GM19035 (cell line): Measurements from ENCODE around the gene ATP2B3.

Source experiments
- ATAC-seq: cut with Tn5 transposase; IDR thresholded peaks from one replicate; pipeline ENCODE4 v1.9.1; 2021; ENCODE audit not compliant: unreplicated experiment

Gene ATP2B3

DNA sequence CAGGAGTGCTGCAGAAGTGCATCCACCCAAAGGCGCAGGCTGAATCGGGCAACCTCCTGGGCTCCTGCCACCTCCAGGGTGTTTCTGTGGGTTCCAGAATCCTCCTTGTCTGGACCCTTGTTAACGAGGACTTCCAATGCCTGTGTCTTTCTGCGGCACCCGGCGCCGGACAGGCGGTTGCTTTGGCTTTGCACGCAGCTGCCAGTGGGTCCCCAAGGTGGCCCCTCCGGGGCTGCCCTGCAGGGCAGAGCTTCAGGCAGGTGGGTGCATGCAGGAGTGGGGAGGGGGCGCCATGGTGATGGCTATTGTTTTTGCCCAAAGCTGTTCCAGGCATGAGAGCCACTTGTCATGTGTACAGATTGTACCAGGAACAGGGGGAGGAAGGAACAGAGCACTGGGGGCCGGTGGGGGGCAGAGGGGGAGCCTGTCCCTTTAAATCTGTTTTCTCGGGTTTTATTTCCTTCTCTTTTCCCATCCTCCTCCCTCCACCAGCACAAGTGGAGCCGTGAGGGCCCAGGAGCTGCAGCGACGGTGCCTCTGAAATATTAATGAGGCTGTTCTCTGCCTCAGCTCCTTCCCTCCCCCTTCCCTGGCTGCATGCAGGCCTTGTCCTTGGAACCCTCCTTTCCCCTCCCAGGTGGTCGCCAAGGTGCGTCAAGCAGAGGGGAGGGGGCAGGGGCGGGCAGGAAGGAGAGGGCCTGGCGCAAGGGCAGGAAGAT is 13.1 kb downstream of the ATP2B3 start:
- ATAC-seq, result no peak

DNA sequence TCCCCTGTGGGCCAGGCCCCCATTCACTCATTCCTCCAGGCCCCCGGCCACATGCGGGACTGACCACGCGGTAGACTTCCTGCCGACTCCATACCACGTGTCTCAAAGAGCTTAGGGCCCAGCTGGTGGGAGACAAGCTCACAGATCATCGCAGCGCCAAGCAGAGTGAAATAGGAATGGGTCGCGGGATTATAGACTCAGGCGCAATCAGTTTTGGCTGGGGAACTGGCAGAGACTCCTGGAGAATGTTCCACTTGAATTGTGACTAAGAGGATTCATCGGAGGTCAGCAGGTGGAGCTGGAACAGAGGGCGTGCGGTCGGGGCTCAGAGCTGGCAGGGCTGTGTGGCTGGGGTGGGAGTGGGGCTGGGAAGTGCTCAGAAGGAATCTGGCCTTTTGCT is 15.6 kb downstream of the ATP2B3 start:
- ATAC-seq, result no peak

DNA sequence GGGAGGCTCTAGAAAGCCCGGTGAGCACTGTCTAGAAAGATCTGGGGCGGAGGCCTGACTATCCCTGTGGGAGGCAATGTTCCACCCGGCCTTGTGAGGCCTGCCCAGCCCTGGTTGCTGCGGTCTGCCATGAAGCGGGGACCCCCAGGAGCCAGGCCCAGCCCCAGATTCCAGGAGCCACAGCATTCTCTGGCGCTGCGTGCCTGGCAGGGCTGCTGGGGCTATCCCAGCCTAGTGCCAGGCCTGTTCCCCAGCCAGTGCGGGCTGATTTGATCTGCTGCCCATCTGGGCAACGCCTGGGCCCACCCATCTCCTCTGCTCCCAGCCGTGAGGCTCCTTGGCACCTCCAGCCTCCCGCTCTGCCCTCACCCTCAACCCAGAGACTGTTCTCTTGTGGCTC is 19.6 kb downstream of the ATP2B3 start:
- no peak for ATAC-seq

DNA sequence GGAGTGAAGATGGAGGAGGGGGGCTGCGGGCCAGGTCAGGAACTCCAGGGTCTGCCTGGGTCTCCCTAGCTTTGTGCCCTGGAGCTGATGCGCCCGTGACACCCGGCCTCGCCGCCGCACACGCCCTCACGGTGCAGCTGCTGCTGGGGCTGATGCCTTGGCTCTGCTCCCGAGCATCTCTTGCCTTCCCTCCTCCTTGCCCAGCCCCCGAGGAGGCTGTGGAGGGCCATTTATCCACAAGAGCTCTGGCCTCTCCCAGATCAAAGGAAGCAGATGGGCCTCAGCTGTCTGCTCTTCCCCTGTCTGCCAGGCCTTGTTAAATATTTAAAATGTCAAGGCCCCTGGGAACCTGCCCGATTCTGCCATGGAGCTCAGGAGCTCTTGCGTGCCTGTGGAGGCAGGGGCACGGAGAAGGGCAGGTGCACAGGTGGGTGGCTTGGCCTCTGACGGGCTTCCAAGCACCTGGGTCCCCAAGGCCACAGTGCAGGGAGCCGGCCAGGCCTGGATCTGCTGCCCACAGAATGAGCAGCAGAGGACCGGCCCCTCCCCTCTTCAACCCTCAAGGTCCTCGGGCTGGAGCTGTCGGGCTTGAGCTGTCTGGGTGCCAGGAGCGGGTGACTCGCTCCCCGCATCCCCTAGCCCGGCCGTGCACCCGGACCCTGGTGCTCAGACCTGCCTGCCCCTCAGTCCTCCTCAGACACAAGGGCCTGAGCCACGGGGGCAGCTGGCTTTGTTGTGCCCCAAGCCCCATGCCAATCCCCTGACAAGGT is 20.3 kb downstream of the ATP2B3 start:
- ATAC-seq, result no peak

DNA sequence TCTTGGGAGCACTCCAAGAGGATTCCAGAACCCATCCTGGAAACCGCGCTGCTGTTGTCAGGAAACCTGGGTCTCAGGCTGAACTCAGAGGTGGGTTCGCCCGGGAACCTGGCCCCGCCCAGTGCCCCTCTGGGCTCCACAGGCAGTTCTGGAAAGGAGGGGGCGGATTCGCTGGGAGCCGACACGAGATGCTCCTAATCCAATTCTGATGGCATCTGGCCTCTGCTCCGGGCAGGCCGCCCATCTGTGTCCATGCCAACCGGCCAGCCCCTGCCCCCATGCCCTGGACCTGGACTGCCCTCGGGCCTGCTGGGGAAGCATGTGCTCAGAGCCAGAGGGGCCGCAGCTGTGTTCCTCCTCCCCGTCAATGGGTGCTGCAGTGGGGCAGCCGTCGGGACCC is 21.0 kb downstream of the ATP2B3 start:
- ATAC-seq, result no peak

DNA sequence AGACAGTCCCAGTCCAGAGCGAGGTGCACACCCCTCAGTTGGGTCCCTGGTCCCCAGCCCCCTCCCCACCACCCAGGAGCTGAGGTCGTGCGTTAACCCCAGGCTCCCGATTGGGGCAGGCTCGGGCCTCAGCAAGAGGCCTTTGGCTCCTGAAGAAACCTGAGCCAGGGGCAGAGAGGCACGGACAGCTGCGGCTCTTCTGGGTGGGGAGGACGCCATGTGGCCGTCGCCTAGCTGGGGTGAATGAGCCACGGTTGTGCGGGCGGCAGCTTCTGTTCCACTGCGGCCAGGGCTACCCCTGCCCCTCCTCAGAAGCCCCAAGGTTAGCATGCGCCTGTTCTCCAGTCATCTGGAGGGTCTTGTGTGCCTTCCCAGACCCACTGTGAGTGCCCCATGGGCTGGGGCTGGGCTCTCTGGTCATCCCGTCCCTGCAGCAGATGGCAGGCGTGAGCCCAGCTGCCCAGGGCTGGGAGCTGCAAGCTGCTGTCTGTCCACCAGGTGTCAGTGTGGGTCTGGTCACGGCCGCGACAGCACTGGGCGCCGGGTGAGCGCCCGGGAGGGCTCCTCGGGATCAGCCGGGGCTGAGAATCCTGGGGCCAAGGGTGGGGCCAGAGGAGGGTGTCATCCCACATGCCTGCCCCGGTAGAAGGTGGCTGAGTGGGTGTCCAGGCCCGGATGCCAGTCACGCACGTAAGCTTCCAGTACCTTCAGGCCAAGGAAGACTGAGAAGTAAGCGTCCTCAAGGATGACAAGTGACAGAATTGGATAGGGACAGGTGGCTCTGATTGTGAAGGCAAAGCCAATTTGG is 21.9 kb downstream of the ATP2B3 start:
- ATAC-seq, result peak; percentile 67

DNA sequence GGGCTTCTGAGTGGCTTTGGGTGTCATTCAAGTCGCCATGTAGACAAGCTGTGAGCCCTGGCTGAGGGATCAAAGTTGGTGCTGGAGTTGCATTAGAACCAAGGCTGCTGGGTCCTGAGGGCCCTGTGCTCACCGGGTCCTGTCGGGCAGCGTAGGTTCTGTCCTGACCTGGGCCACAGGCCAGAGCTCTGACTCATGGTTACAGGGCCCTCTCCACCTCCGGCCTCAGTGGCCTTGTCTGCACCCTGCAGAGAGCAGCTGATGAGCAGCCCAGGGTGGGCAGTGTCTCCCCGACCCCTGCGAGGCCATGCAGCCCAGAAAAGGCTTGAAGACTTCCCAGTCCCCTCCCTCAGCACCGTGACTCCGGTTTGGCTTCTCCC is 22.5 kb downstream of the ATP2B3 start:
- ATAC-seq, result no peak

DNA sequence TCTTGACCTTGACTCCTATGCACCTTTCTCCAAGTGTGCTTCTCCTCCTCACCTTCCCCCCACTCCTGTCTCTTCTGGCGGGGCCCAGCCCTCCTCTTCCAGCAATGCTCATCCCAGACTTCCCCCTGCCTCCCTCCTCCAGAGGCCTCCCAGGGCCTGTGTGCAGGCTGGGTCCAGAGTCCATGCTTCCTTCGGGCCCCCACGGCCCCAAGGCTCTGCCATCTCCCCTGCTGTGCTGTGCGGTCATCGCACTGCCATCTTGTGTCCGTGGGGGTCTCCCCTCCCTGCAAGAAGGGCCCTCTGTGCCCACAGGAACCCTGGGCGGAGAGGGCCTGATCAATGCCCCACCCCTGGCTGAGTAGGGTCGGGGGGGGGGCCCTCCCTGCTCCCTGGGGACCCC is 27.3 kb downstream of the ATP2B3 start:
- ATAC-seq, result no peak

DNA sequence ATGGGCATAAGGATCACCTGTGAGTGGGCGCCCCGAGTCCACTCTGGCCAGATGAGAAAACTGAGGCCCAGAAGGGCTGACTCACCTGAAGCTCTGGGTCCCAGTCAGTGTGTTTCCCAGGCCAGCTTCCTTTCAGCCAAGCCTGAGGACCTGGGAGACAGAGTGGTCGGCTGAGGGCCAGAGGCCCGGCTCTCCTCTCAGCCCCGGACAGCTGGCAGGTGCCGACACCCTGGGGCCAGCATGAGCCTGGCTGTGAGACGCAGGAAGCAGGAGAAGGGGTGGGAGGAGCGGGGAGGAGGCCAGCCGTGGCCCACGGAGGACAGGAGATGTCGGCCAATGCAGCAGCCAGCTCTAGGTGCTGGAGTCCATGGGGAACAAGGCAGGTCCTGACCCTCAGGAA is 28.9 kb downstream of the ATP2B3 start:
- no peak for ATAC-seq

DNA sequence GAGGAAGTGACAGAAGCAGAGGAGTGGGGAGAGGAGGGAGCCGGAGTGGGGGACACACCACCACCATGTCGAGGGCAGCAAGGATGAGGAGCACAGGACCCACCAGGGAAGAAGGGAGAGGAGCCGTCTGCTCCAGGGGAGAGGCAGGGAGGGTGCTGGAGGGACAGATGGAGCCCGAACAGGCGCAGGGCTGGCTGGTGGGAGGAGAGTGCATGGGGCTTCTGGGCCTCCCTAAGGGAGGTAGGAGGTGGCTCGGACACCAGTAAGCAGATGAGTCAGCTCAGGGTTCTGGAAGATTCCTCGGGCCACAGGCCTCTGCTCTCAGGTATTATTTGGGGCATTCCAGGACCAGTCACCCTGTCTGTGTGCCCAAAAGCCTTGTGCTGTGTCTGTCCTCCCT is 29.8 kb downstream of the ATP2B3 start:
- no peak for ATAC-seq

DNA sequence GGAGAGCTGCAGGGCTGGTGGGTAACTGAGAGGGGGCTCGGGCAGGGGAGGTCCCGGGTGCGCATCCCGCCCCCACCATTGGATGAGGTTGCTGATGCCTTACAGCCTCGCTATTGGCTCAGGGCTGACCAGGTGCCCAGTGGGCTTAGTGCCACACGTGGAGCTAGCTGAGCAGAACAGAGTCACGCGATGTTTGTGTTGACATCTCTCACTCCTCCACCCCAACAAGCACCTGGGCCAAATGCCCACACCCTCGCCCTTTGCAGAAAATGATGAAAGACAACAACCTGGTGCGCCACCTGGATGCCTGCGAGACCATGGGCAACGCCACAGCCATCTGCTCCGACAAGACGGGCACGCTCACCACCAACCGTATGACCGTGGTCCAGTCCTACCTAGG is 31.8 kb downstream of the ATP2B3 start:
- ATAC-seq, result no peak

DNA sequence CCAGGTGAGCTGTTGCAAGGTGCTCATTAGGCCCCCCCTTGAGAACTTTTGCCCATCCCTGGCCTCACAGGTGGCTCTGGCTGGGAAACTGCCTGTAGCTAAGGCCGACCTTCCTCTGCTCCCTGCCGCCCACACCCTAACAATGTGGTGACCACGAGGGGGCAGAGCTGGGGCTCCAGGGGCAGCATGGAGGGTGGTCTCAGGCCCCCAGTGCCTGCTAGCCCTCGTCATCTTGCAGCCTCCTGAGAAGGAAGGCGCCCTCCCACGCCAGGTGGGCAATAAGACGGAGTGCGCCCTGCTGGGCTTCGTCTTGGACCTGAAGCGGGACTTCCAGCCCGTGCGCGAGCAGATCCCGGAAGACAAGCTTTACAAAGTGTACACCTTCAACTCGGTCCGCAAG is 32.4 kb downstream of the ATP2B3 start:
- ATAC-seq, result no peak

DNA sequence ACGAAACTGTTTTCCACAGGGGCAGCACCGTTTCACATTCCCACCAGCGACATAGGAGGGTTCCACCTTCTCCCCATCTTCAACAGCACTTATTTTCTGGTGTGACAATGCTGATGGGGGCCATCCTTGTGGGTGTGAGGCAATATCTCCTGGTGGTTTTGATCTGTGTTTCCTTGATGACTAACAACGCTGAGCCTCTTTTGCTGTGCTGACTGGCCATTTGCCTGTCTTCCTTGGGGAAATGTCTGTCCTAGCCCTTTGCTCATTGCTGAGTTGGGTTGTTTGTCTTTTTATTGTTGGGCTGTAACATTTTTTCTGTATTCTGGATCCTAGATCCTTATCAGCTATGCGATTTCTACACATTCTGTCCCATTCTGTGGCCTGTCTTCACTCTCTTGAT is 33.7 kb downstream of the ATP2B3 start:
- no peak for ATAC-seq

DNA sequence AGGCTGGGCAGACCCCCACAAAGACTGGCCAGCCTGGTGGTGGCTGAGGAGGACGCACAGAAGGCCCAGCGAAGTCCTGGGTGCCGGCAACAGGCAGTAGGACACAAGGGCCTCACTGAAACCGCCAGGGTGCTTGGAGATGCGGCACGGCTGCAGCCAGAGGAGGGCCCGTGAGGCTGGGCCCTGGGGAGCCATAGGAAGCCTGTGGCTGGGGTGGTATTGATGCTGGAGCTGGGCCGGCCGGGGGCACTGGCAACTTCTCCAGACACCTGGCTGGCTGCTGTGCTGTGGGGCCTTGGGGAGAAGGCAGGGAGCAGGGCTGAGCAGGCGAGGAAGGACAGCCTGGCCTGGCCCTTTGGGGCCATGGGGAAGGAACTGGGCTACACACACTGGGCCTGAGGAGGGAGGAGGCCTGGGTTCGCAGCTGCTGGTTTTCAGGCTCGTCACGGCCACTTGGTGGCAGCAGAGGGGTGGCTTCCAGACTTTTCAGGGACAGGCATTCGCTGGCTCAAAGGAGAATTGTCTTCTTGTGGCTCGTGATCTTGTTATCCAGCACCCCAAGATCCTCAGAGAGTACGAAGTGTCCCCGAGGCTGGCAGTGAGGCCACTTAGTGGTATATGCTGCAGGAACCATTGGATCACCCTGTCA is 37.2 kb downstream of the ATP2B3 start:
- ATAC-seq, result no peak

DNA sequence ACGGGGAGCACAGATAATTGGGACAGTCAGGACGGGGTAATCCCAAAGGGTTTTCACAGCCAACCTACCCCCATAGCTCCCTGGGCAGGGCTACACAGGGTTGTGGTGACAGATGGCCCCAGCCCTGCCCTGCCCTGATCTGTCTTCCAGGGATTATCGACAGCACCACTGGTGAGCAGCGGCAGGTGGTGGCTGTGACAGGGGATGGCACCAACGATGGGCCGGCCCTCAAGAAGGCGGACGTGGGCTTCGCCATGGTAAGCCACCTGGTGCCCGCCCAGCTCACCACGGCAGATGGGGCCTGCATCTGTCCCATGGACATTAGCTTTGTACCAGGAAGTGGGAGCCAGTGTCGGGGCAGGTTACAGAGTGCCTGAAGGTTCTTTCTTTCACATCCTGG is 39.3 kb downstream of the ATP2B3 start:
- ATAC-seq, result no peak

DNA sequence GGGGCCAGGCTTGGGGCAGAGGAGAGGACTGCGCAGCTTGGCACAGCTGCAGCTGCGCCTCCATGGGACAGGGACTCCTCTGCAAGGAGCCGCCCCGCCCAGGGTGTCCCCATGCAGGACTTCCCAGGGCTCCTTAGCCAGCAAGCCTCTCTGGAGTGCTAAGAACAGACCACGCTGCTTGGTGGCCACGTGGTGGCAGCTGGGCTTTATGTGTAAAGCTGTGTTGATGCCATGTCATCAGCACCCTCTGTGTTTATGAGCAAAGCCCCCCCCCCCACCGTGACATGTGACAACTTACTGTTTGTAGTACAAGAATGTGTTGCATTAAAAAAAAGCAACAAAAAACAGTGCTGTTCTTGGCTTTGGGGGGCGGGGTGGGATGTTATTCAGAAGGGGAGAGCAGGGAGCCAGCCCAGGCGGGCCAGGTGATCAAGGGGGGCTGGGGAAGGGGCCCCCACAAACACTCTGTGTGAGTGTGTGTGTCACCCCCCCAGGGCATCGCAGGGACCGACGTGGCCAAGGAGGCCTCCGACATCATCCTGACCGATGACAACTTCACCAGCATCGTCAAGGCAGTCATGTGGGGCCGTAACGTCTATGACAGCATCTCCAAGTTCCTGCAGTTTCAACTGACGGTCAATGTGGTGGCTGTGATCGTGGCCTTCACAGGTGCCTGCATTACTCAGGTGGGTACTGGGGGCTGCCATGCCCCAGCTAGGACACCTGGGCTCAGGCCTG is 40.3 kb downstream of the ATP2B3 start:
- ATAC-seq, result no peak

DNA sequence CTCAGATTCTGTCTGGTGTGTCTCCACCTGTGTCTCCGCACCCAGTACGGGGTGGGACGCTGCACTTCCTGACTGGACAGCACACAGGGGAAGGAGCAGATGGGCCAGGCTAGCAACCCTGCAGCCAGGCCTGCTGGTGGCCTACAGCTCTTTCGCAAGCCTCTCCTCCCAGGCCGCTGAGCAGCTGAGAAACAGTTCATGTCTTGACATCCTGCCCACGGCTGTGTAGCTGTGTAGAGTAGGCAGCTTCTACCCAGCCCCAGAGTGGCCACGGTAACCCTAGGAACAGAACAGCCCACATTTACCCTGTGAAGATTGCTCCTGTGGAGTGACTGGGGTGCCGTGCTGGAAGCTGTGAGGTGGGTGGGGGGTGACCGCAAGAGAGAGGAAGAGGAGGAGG is 42.6 kb downstream of the ATP2B3 start:
- no peak for ATAC-seq

DNA sequence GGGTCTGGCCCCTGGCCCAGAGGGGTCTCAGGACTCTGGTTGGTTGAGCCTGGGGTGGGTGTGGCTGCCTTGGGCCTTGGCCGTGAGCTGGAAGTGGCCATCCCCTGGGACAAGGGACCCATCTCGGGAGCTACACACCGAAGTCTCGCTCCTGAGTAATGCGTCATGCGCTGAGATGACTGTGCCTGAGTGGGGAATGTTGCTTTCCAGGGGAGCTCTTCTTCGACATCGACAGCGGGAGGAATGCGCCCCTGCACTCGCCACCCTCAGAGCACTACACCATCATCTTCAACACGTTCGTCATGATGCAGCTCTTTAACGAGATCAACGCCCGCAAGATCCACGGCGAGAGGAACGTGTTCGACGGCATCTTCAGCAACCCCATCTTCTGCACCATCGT is 43.0 kb downstream of the ATP2B3 start:
- no peak for ATAC-seq

DNA sequence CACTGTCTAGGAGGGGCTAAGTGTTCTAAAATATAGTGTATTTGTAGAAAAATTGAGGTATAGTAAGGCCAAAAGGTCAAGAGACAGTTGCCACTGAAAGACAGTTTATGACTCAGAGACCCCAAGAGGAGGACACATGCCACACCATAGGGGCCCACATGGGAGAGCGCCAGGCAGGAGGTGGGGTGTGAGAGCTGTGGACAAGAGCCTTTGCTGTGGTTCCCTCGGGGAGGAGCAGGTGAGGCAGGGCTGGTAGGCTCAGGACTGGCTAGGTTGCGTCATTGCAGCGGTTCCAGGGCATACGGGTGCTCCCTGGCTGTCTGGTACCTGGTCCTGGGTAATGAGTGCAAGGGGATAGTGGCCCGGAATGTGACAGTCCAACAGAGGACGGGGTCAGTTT is 43.9 kb downstream of the ATP2B3 start:
- no peak for ATAC-seq

DNA sequence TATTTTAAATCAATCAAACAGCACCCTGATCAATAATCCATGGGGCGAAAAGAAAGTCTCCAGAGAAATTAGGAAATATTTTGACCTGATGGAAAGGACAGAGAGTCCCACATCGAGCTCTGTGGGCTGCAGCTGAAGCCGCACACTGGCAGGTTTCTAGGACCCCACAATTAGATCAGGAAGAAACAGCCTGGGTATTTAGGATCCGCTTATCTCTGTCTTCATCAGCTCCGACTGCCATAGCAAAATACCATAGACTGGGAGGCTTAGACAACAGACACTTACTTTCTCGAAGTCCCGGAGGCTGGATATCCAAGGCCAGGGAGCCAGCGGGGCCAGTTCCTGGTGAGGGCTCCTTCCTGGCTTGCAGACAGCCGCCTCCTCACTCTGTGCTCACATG is 45.1 kb downstream of the ATP2B3 start:
- no peak for ATAC-seq
